HCT116 (cell line): ENCODE data around the gene UNC50. TPM values are rescaled to one million over a fixed set of nuclear protein-coding genes. Genes with fewer than 3 reads are reported as not detected.

ENCODE experiments used
- ATAC-seq: fragments of 200-7000 bp; cut with Tn5 transposase; 2 replicates; pipeline ENCODE4 v1.9.1; 2020; ENCODE audit warnings: mild to moderate bottlenecking, moderate library complexity
- BruUV-seq: library from RNA; stranded (reverse); fragments of 400-500 nt; replicated peaks from 2 replicates; lab custom pipeline; 2021; lab: Mats Ljungman, UMichigan
- CTCF ChIA-PET: fragments of 300-600 bp; sonication (Branson Sonifier 250); formaldehyde crosslinking; loops from one replicate; lab custom pipeline; 2021; ENCODE audit warnings: antibody characterized with exemption; lab: Charles Lee
- POLR2A ChIA-PET: fragments of 300-600, 350-600 bp; sonication (Branson Sonifier 250); formaldehyde crosslinking; loops from one replicate; lab custom pipeline; 2021; ENCODE audit warnings: antibody characterized with exemption; lab: Charles Lee
- RAD21 ChIA-PET, 2 experiments: fragments of 300-600 bp; sonication (Branson Sonifier 250); formaldehyde crosslinking; loops; one replicate each; lab custom pipeline; 2023; ENCODE audit warnings: low total read pairs in 2 of 2; ENCODE audit not compliant: uncharacterized antibody in 2 of 2, unreplicated experiment in 2 of 2, low non-redundant PET in 1 of 2; lab: Charles Lee
- DNase-seq: peaks from one replicate; pipeline ENCODE4 v3.0.0-alpha.2; 2010; ENCODE audit warnings: low read depth, low spot score
- H2AFZ ChIP-seq: fragments of 200-600 bp; shearing (Covaris generic), sonication (generic); 2 replicates; pipeline ENCODE4 v1.6.1; 2017; ENCODE audit warnings: low read depth, mixed run types, mixed read lengths, antibody characterized with exemption, low read length; ENCODE audit not compliant: poor library complexity, severe bottlenecking
- H3K27ac ChIP-seq: 2 replicates; pipeline ENCODE4 v1.5.1; 2012; ENCODE audit warnings: low read depth, low read length
- H3K27me3 ChIP-seq: fragments of 200-600 bp; sonication (generic); 2 replicates; pipeline ENCODE4 v1.6.1; 2016; ENCODE audit warnings: mixed run types, low read length, mixed read lengths; ENCODE audit not compliant: insufficient read depth
- H3K36me3 ChIP-seq, 2 experiments: fragments of 200-500 bp in 1 of 2; fragments of 200-600 bp in 1 of 2; sonication (Bioruptor generic) in 1 of 2; sonication (generic) in 1 of 2; 2 replicates each; pipeline versions ENCODE4 v1.5.1 to v1.6.1; 2014 to 2016; ENCODE audit warnings: low read length in 2 of 2, inconsistent platforms in 1 of 2, mixed read lengths in 1 of 2, mixed run types in 1 of 2; ENCODE audit not compliant: insufficient read depth in 2 of 2, control insufficient read depth in 1 of 2
- H3K4me1 ChIP-seq, 2 experiments: fragments of 200-600 bp in 1 of 2; sonication (generic) in 1 of 2; 2 replicates each; pipeline versions ENCODE4 v1.5.1 to v1.6.1; 2012 to 2017; ENCODE audit warnings: low read length in 2 of 2, inconsistent platforms in 1 of 2, mild to moderate bottlenecking in 1 of 2, mixed read lengths in 1 of 2, mixed run types in 1 of 2, moderate library complexity in 1 of 2; ENCODE audit not compliant: insufficient read depth in 2 of 2, control insufficient read depth in 1 of 2
- H3K4me2 ChIP-seq: fragments of 200-600 bp; sonication (generic); 2 replicates; pipeline ENCODE4 v1.6.1; 2017; ENCODE audit warnings: mixed run types, low read length, mixed read lengths
- H3K4me3 ChIP-seq, 2 experiments: fragments of 200-600 bp in 1 of 2; sonication (generic) in 1 of 2; replicated peaks in 1 of 2; 2 replicates each; pipeline ENCODE4 v1.5.1; 2011 to 2016; ENCODE audit warnings: low read length in 2 of 2, control low read depth in 1 of 2, low read depth in 1 of 2, mild to moderate bottlenecking in 1 of 2, mixed read lengths in 1 of 2, mixed run types in 1 of 2
- H3K79me2 ChIP-seq: fragments of 200-600 bp; sonication (generic); 2 replicates; pipeline ENCODE4 v1.6.1; 2017; ENCODE audit warnings: mild to moderate bottlenecking, mixed run types, low read length, moderate library complexity, mixed read lengths; ENCODE audit not compliant: insufficient read depth
- H3K9ac ChIP-seq: fragments of 200-600 bp; sonication (generic); 2 replicates; pipeline ENCODE4 v1.6.1; 2016; ENCODE audit warnings: low read length, mixed read lengths
- H3K9me2 ChIP-seq: fragments of 200-600 bp; sonication (generic), shearing (Covaris generic); 2 replicates; pipeline ENCODE4 v1.6.1; 2017; ENCODE audit warnings: mixed run types, mild to moderate bottlenecking, moderate library complexity; ENCODE audit not compliant: insufficient read depth
- H3K9me3 ChIP-seq, 2 experiments: fragments of 200-500 bp in 1 of 2; fragments of 200-600 bp in 1 of 2; sonication (Bioruptor generic) in 1 of 2; sonication (generic) in 1 of 2; 2 replicates each; pipeline ENCODE4 v1.6.1; 2014 to 2017; ENCODE audit warnings: low read length in 2 of 2, mixed read lengths in 2 of 2, inconsistent platforms in 1 of 2, low read depth in 1 of 2, mild to moderate bottlenecking in 1 of 2, mixed run types in 1 of 2, moderate library complexity in 1 of 2; ENCODE audit not compliant: control insufficient read depth in 1 of 2, insufficient read depth in 1 of 2
- H4K20me1 ChIP-seq: fragments of 200-600 bp; sonication (generic), shearing (Covaris generic); 2 replicates; pipeline ENCODE4 v1.6.1; 2017; ENCODE audit warnings: mixed run types, mild to moderate bottlenecking, moderate library complexity; ENCODE audit not compliant: insufficient read depth
- CEBPB ChIP-seq: IDR thresholded peaks from 2 replicates; pipeline ENCODE4 v1.6.1; 2012; ENCODE audit warnings: low read depth
- ELF1 ChIP-seq: IDR thresholded peaks from 2 replicates; pipeline ENCODE4 v1.6.1; 2012; ENCODE audit warnings: low read depth, borderline replicate concordance
- EZH2 ChIP-seq: fragments of 200-600 bp; sonication (generic); IDR thresholded peaks from 2 replicates; pipeline ENCODE4 v1.6.1; 2017; ENCODE audit warnings: antibody characterized with exemption, mixed run types
- JUND ChIP-seq: IDR thresholded peaks from 2 replicates; pipeline ENCODE4 v1.6.1; 2012
- REST ChIP-seq: IDR thresholded peaks from 2 replicates; pipeline ENCODE4 v1.6.1; 2012; ENCODE audit warnings: low read depth
- TCF7L2 ChIP-seq: IDR thresholded peaks from 2 replicates; pipeline ENCODE4 v1.7.0; 2011; ENCODE audit warnings: borderline replicate concordance, inconsistent platforms; ENCODE audit not compliant: insufficient read depth, insufficient read length; ENCODE audit errors: extremely low read depth
- YY1 ChIP-seq: IDR thresholded peaks from 2 replicates; pipeline ENCODE4 v1.6.1; 2011; ENCODE audit warnings: low read length, low read depth, moderate library complexity, mild to moderate bottlenecking; ENCODE audit not compliant: insufficient replicate concordance; ENCODE audit errors: extremely low read depth
- intact Hi-C: fragments of 100-400 bp; cut with micrococcal nuclease; formaldehyde crosslinking; loops from 2 replicates; pipeline ENCODE4 v1.10.0; 2022
- total RNA-seq: library from RNA; stranded (reverse); gene quantifications from one replicate; pipeline ENCODE4 v1.2.1, GENCODE V29; 2021; ENCODE audit not compliant: unreplicated experiment
- TF ChIP-seq, protein P1 (sequence below): IDR thresholded peaks from 2 replicates; pipeline ENCODE4 v1.6.1; 2012
- TF ChIP-seq, protein P2 (sequence below): IDR thresholded peaks from 2 replicates; pipeline ENCODE4 v1.6.1; 2012
- TF ChIP-seq, protein P3 (sequence below): IDR thresholded peaks from 2 replicates; pipeline ENCODE4 v1.6.1; 2011; ENCODE audit warnings: mild to moderate bottlenecking, low read length, moderate library complexity; ENCODE audit not compliant: insufficient replicate concordance; ENCODE audit errors: extremely low read depth

Gene UNC50
- total RNA-seq, 1 experiment from 2014 or later, result 33.0 TPM

DNA sequence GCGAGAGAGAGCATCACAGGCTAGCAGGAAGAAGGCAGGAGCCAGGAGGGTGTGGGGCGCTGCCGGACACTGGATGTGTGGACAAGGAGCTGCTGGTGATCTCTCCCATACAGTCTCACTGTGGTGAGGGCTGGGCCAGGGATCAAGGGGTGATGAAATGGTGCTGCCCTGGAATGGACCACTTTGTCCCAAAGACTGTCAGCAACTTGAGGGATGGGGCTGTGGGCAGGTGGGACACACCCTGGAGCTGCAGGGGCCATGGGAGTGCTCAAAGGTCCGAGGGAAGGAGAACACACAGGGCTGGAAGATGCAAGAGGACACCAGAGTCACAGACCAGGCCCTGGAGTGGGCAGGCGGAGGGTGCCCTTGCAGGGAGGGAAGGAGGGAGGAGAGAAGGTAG, 38.0 kb upstream of the UNC50 start:
- H3K79me2 ChIP-seq, result no peaks in the 10 kb centered on the region
- H4K20me1 ChIP-seq, result no peaks in the 10 kb centered on the region
- no peaks in the 10 kb centered on the region for H3K9me3 ChIP-seq
- no TSS peak for BruUV-seq
- no peak overlapping the region for H2AFZ ChIP-seq
- H3K27me3 ChIP-seq, result no peaks in the 10 kb centered on the region
- ChIA-PET RAD21 (no interaction called here), POLR2A (no interaction called here), CTCF (no interaction called here)
- H3K9ac ChIP-seq, result no peak overlapping the region
- H3K4me1 ChIP-seq, result no peaks in the 10 kb centered on the region
- H3K4me3 ChIP-seq, result no peak overlapping the region
- H3K4me2 ChIP-seq, result no peak overlapping the region
- H3K9me2 ChIP-seq, result no peaks in the 10 kb centered on the region
- ATAC-seq, result no peak
- TF ChIP-seq, protein P1, sequence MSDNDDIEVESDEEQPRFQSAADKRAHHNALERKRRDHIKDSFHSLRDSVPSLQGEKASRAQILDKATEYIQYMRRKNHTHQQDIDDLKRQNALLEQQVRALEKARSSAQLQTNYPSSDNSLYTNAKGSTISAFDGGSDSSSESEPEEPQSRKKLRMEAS, result no peak
- TF ChIP-seq CEBPB (no peak), ELF1 (no peak), TCF7L2 (no peak), YY1 (no peak), REST (no peak), EZH2 (no peak), JUND (no peak)
- TF ChIP-seq, protein P2, sequence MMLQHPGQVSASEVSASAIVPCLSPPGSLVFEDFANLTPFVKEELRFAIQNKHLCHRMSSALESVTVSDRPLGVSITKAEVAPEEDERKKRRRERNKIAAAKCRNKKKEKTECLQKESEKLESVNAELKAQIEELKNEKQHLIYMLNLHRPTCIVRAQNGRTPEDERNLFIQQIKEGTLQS, result no peak
- TF ChIP-seq, protein P3, sequence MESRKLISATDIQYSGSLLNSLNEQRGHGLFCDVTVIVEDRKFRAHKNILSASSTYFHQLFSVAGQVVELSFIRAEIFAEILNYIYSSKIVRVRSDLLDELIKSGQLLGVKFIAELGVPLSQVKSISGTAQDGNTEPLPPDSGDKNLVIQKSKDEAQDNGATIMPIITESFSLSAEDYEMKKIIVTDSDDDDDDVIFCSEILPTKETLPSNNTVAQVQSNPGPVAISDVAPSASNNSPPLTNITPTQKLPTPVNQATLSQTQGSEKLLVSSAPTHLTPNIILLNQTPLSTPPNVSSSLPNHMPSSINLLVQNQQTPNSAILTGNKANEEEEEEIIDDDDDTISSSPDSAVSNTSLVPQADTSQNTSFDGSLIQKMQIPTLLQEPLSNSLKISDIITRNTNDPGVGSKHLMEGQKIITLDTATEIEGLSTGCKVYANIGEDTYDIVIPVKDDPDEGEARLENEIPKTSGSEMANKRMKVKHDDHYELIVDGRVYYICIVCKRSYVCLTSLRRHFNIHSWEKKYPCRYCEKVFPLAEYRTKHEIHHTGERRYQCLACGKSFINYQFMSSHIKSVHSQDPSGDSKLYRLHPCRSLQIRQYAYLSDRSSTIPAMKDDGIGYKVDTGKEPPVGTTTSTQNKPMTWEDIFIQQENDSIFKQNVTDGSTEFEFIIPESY, result no peak
- intact Hi-C loops, result no loop called here
- no peak for DNase-seq
- H3K27ac ChIP-seq, result no peak overlapping the region
- H3K36me3 ChIP-seq, result peaks cover 0 to 10% of the 10 kb centered on the region in 2 experiments; a peak in 1 of 4 replicates
